Measurements from ENCODE around the gene MRGPRX2.

MRGPRX2 gene

GRCh38 chr11:19060629-19061028 lies at the start of gene MRGPRX2:
TSS of gene MRGPRX2 (minus strand) at chr11:19060717. CDS start at chr11:19056402, 4,315 bp downstream.
- DNase-seq = no peak

- peak; percentile 17 for DNase-seq
Measured at GRCh38 chr11:19110295-19110694, 49.8 kb upstream of the MRGPRX2 start.

- no peak for DNase-seq
Measured at GRCh38 chr11:19107125-19107524, 46.6 kb upstream of the MRGPRX2 start.

- DNase-seq = no peak
Measured at GRCh38 chr11:19105011-19105410, 44.5 kb upstream of the MRGPRX2 start.

- peak; percentile 86 for DNase-seq
Measured at GRCh38 chr11:19102521-19102900, 42.0 kb upstream of the MRGPRX2 start.

- DNase-seq = peak; percentile 93
Measured at GRCh38 chr11:19101796-19102520, 41.4 kb upstream of the MRGPRX2 start.

GRCh38 chr11:19100885-19101284 lies 40.4 kb upstream of the MRGPRX2 start:
- no peak for DNase-seq

- no peak for DNase-seq
Measured at GRCh38 chr11:19099093-19099492, 38.6 kb upstream of the MRGPRX2 start.

GRCh38 chr11:19094859-19095258 lies 34.3 kb upstream of the MRGPRX2 start:
- no peak for DNase-seq

GRCh38 chr11:19093976-19094375 lies 33.5 kb upstream of the MRGPRX2 start:
- DNase-seq = peak; percentile 24

- peak; percentile 55 for DNase-seq
Measured at GRCh38 chr11:19092850-19093249, 32.3 kb upstream of the MRGPRX2 start.

- DNase-seq = peak; percentile 38
Measured at GRCh38 chr11:19092342-19092741, 31.8 kb upstream of the MRGPRX2 start.

- peak; percentile 90 for DNase-seq
Measured at GRCh38 chr11:19091366-19091765, 30.8 kb upstream of the MRGPRX2 start.

GRCh38 chr11:19089421-19089820 lies 28.9 kb upstream of the MRGPRX2 start:
- peak; percentile 69 for DNase-seq

- no peak for DNase-seq
Measured at GRCh38 chr11:19088791-19089190, 28.3 kb upstream of the MRGPRX2 start.

- DNase-seq = no peak
Measured at GRCh38 chr11:19087658-19088057, 27.1 kb upstream of the MRGPRX2 start.

- DNase-seq = no peak
Measured at GRCh38 chr11:19084661-19085315, 24.3 kb upstream of the MRGPRX2 start.

GRCh38 chr11:19083166-19083565 lies 22.6 kb upstream of the MRGPRX2 start:
- no peak for DNase-seq

GRCh38 chr11:19080579-19080993 lies 20.1 kb upstream of the MRGPRX2 start:
- DNase-seq = no peak

GRCh38 chr11:19079643-19080440 lies 19.3 kb upstream of the MRGPRX2 start:
- no peak for DNase-seq

- DNase-seq = no peak
Measured at GRCh38 chr11:19077965-19078364, 17.4 kb upstream of the MRGPRX2 start.

GRCh38 chr11:19076744-19077589 lies 16.4 kb upstream of the MRGPRX2 start:
- peak; percentile 72 for DNase-seq

- no peak for DNase-seq
Measured at GRCh38 chr11:19075636-19076035, 15.1 kb upstream of the MRGPRX2 start.
